HG02870 (cell line): ENCODE measurements around the gene RPGRIP1L.

Source experiments
- ATAC-seq: cut with Tn5 transposase; IDR thresholded peaks from one replicate; pipeline ENCODE4 v1.9.1; 2021; ENCODE audit warnings: mild to moderate bottlenecking, moderate library complexity; ENCODE audit not compliant: unreplicated experiment

RPGRIP1L gene

GRCh38 chr16:53703590-53704444 lies at the start of gene RPGRIP1L, which contains the start of gene FTO:
RPGRIP1L (minus strand) TSS chr16:53703859; CDS start chr16:53700723, 3,136 bp downstream.
FTO (plus strand) TSS chr16:53704156.
- ATAC-seq = peak; percentile 98

- ATAC-seq = no peak
Observed at GRCh38 chr16:53753431-53753830, 49.8 kb upstream of the RPGRIP1L start.

GRCh38 chr16:53752560-53752959 lies 48.9 kb upstream of the RPGRIP1L start:
- ATAC-seq = no peak

- peak; percentile 49 for ATAC-seq
Observed at GRCh38 chr16:53745753-53746266, 42.2 kb upstream of the RPGRIP1L start.

GRCh38 chr16:53745086-53745485 lies 41.4 kb upstream of the RPGRIP1L start:
- ATAC-seq = no peak

GRCh38 chr16:53744449-53744848 lies 40.8 kb upstream of the RPGRIP1L start:
- ATAC-seq = no peak

- ATAC-seq = no peak
Observed at GRCh38 chr16:53743149-53743566, 39.5 kb upstream of the RPGRIP1L start.

GRCh38 chr16:53741546-53741945 lies 37.9 kb upstream of the RPGRIP1L start:
- no peak for ATAC-seq

- no peak for ATAC-seq
Observed at GRCh38 chr16:53740933-53741531, 37.4 kb upstream of the RPGRIP1L start.

- no peak for ATAC-seq
Observed at GRCh38 chr16:53740476-53740875, 36.8 kb upstream of the RPGRIP1L start.

- ATAC-seq = no peak
Observed at GRCh38 chr16:53737552-53737951, 33.9 kb upstream of the RPGRIP1L start.

GRCh38 chr16:53736297-53736696 lies 32.6 kb upstream of the RPGRIP1L start:
- no peak for ATAC-seq

GRCh38 chr16:53734908-53735307 lies 31.2 kb upstream of the RPGRIP1L start:
- no peak for ATAC-seq

GRCh38 chr16:53732296-53732929 lies 28.8 kb upstream of the RPGRIP1L start:
- ATAC-seq = no peak

GRCh38 chr16:53730693-53731092 lies 27.0 kb upstream of the RPGRIP1L start:
- ATAC-seq = no peak

- ATAC-seq = no peak
Observed at GRCh38 chr16:53726625-53727024, 23.0 kb upstream of the RPGRIP1L start.

- ATAC-seq = no peak
Observed at GRCh38 chr16:53721017-53721416, 17.4 kb upstream of the RPGRIP1L start.

- ATAC-seq = no peak
Observed at GRCh38 chr16:53717577-53717976, 13.9 kb upstream of the RPGRIP1L start.

- ATAC-seq = no peak
Observed at GRCh38 chr16:53715023-53715384, 11.3 kb upstream of the RPGRIP1L start.

GRCh38 chr16:53714205-53715022 lies 10.8 kb upstream of the RPGRIP1L start:
- ATAC-seq = no peak
